K562 (cell line): ENCODE measurements around the gene TSGA10. TPM values are rescaled to one million over a fixed set of nuclear protein-coding genes. Genes with fewer than 3 reads are reported as not detected.

Experiments used
- ATAC-seq: fragments of 200-7000 bp; cut with Tn5 transposase; 3 replicates; pipeline ENCODE4 v1.9.1; 2020; ENCODE audit warnings: moderate library complexity
- BruUV-seq: library from RNA; stranded (reverse); fragments of 400-500 nt; replicated peaks from 2 replicates; lab custom pipeline; 2021; lab: Mats Ljungman, UMichigan
- CTCF ChIA-PET: fragments of 300-600 bp; formaldehyde crosslinking; extraction: SDS; loops from one replicate; lab custom pipeline; 2021; ENCODE audit warnings: low intra/inter-chr PET ratio; lab: Yijun Ruan, JAX
- POLR2A ChIA-PET: fragments of 300-600, 350-650 bp; sonication (Branson Sonifier 250); formaldehyde crosslinking; extraction: SDS; loops from one replicate; lab custom pipeline; 2021; ENCODE audit warnings: antibody characterized with exemption, inconsistent platforms; lab: Yijun Ruan, JAX
- DNase-seq, 4 experiments: peaks; one replicate each; pipeline versions ENCODE4 v3.0.0 to v3.0.0-alpha.2; 2011 to 2018; ENCODE audit warnings: low spot score in 3 of 4, mixed read lengths in 3 of 4; ENCODE audit errors: extremely low read depth in 1 of 4
- FAIRE-seq: peaks from 2 replicates; lab custom pipeline; 2011; peaks lifted over from hg19 to GRCh38; lab: Jason Lieb, UNC
- H2AFZ ChIP-seq: 2 replicates; pipeline ENCODE4 v1.6.0; 2011; ENCODE audit warnings: low read depth, low read length, control low read depth, inconsistent platforms
- H3K27ac ChIP-seq: fragments of 200-600 bp; 3 replicates; pipeline ENCODE4 v1.8.0; 2011; ENCODE audit warnings: low read depth, mild to moderate bottlenecking, control low read depth, inconsistent platforms, low read length, moderate library complexity, mixed read lengths; ENCODE audit errors: extremely low read depth
- H3K27me3 ChIP-seq, 2 experiments: fragments of 300-600 bp in 1 of 2; 2 replicates in 1 of 2; 3 replicates in 1 of 2; pipeline versions ENCODE4 v1.6.0 to v1.8.0; 2011; ENCODE audit warnings: inconsistent platforms in 2 of 2, low read length in 2 of 2, mild to moderate bottlenecking in 1 of 2, mixed read lengths in 1 of 2, moderate library complexity in 1 of 2; ENCODE audit not compliant: control insufficient read depth in 2 of 2, insufficient read depth in 2 of 2
- H3K36me3 ChIP-seq: fragments of 300-600 bp; 3 replicates; pipeline ENCODE4 v1.8.0; 2011; ENCODE audit warnings: mild to moderate bottlenecking, low read length, inconsistent platforms; ENCODE audit not compliant: control insufficient read depth, insufficient read depth
- H3K4me1 ChIP-seq, 2 experiments: fragments of 200-600 bp in 1 of 2; replicated peaks in 1 of 2; 2 replicates in 1 of 2; 3 replicates in 1 of 2; pipeline versions ENCODE4 v1.5.1 to v1.8.0; 2011; ENCODE audit warnings: inconsistent platforms in 2 of 2, low read length in 2 of 2, mild to moderate bottlenecking in 1 of 2, mixed read lengths in 1 of 2, moderate library complexity in 1 of 2; ENCODE audit not compliant: control insufficient read depth in 2 of 2, insufficient read depth in 2 of 2
- H3K4me2 ChIP-seq: 2 replicates; pipeline ENCODE4 v1.6.1; 2011; ENCODE audit warnings: low read length, control low read depth, inconsistent platforms, mixed read lengths; ENCODE audit not compliant: insufficient read depth
- H3K4me3 ChIP-seq: fragments of 200-600 bp; sonication (generic), shearing (Covaris generic); 2 replicates; pipeline ENCODE4 v1.5.1; 2016; ENCODE audit warnings: control low read depth, inconsistent platforms
- H3K79me2 ChIP-seq: fragments of 200-600 bp; 3 replicates; pipeline ENCODE4 v1.8.0; 2011; ENCODE audit warnings: low read length, inconsistent platforms; ENCODE audit not compliant: control insufficient read depth, insufficient read depth
- H3K9ac ChIP-seq, 2 experiments: 2 replicates each; pipeline versions ENCODE4 v1.6.0 to v1.6.1; 2011; ENCODE audit warnings: low read depth in 2 of 2, low read length in 2 of 2, control low read depth in 1 of 2, inconsistent platforms in 1 of 2, mild to moderate bottlenecking in 1 of 2, mixed read lengths in 1 of 2; ENCODE audit not compliant: insufficient read depth in 1 of 2
- H3K9me1 ChIP-seq: one replicate; pipeline ENCODE4 v1.6.0; 2011; ENCODE audit warnings: inconsistent platforms, mild to moderate bottlenecking, low read length, moderate library complexity; ENCODE audit not compliant: control insufficient read depth, insufficient read depth
- H3K9me3 ChIP-seq: replicated peaks from 2 replicates; pipeline ENCODE4 v1.5.1; 2011; ENCODE audit warnings: low read depth, low read length, inconsistent platforms; ENCODE audit not compliant: control insufficient read depth, insufficient read depth
- H4K20me1 ChIP-seq: replicated peaks from 2 replicates; pipeline ENCODE4 v1.6.1; 2011; ENCODE audit warnings: low read length, inconsistent platforms, mixed read lengths; ENCODE audit not compliant: control insufficient read depth, insufficient read depth
- BMI1 ChIP-seq: fragments of 150-350 bp; IDR thresholded peaks from 2 replicates; pipeline ENCODE4 v1.6.1; 2014; ENCODE audit warnings: low read length
- HEY1 ChIP-seq: fragments of 250-450 bp; sonication (Bioruptor Pico); IDR thresholded peaks from 2 replicates; pipeline ENCODE4 v1.5.0; 2020; ENCODE audit warnings: mild to moderate bottlenecking, moderate library complexity, borderline replicate concordance
- WGBS: fragments of 100-300 bp; shearing (Covaris generic); methylation state at CpG from one replicate; pipeline ENCODE4 v1.1.6; 2016; ENCODE audit warnings: low coverage, mixed read lengths; ENCODE audit not compliant: insufficient coverage; ENCODE audit errors: missing lambda C conversion rate; 5-methylcytosine and 5-hydroxymethylcytosine counted together
- in situ Hi-C: fragments of 300-500 bp; cut with MboI; formaldehyde crosslinking; loops from 4 replicates; pipeline ENCODE4 v1.15.0; 2018; ENCODE audit warnings: inconsistent platforms, mixed read lengths
- intact Hi-C: fragments of 100-400 bp; cut with micrococcal nuclease; formaldehyde crosslinking; loops from 2 replicates; pipeline ENCODE4 v1.14.2; 2022
- polyA plus RNA-seq, 8 experiments: library from polyadenylated mRNA; depleted of rRNA in 4 of 8; stranded (reverse) in 5 of 8; unstranded in 3 of 8; fragments of >200 nt; fragmentation: Nextera tagmentation in 2 of 8; fragmentation: Illumina TruSeq in 1 of 8; extraction: Ambion mirVana in 2 of 8; extraction: Trizol in 1 of 8; gene quantifications; 2 replicates each; pipeline versions ENCODE4 v1.2.1 to v1.2.3, GENCODE V29; 2011 to 2014; ENCODE audit warnings: inconsistent platforms in 1 of 8, missing spikeins in 1 of 8
- total RNA-seq, 7 experiments: library from RNA; depleted of rRNA in 6 of 7; stranded (reverse); fragments of >200 nt in 6 of 7; fragmentation: Illumina TruSeq in 2 of 7; extraction: Trizol in 2 of 7; gene quantifications; 2 replicates each; pipeline versions ENCODE4 v1.2.1 to v1.2.3, GENCODE V29; 2011 to 2021; ENCODE audit warnings: low replicate concordance in 1 of 7
- TF ChIP-seq, protein P1 (sequence below): fragments of 200-800 bp; sonication (Bioruptor generic); IDR thresholded peaks from 2 replicates; pipeline ENCODE4 v1.6.1; 2017; ENCODE audit warnings: missing genetic modification characterization, missing compliant biosample characterization
- TF ChIP-seq, protein P2 (sequence below), 2 experiments: fragments of 450-650 bp; formaldehyde crosslinking in 1 of 2; IDR thresholded peaks; 2 replicates each; pipeline versions ENCODE4 v1.4.0 to v1.6.1; 2014 to 2020; ENCODE audit warnings: mild to moderate bottlenecking in 2 of 2, borderline replicate concordance in 1 of 2, low read depth in 1 of 2

Gene TSGA10
- total and polyA plus RNA-seq, 9 of the 15 experiments (the other 6 are each of a cell fraction or from before 2014, with no cell fraction given): 2.1 to 11.3 (median 3.2) TPM

DNA sequence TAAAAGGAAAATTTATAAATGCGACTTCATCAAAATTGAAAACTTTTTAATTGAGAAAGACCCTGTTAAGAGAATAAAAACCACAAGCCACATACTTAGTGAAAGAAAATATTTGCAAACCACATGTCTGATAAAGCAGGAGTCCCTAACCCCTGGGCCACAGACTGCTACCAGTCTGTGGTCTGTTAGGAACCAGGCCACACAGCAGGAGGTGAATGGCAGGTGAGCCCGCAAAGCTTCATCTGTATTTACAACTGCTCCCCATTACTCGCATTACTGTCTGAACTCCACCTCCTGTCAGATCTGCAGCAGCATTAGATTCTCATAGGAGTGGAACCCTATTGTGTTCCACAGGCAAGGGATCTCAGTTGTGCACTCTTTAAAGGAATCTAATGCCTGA is 123.3 kb downstream of the TSGA10 start (continued):
- TF ChIP-seq, protein P1, sequence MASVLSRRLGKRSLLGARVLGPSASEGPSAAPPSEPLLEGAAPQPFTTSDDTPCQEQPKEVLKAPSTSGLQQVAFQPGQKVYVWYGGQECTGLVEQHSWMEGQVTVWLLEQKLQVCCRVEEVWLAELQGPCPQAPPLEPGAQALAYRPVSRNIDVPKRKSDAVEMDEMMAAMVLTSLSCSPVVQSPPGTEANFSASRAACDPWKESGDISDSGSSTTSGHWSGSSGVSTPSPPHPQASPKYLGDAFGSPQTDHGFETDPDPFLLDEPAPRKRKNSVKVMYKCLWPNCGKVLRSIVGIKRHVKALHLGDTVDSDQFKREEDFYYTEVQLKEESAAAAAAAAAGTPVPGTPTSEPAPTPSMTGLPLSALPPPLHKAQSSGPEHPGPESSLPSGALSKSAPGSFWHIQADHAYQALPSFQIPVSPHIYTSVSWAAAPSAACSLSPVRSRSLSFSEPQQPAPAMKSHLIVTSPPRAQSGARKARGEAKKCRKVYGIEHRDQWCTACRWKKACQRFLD: no peak
- TF ChIP-seq HEY1 (CRISPR knock-in tag): no peak

DNA sequence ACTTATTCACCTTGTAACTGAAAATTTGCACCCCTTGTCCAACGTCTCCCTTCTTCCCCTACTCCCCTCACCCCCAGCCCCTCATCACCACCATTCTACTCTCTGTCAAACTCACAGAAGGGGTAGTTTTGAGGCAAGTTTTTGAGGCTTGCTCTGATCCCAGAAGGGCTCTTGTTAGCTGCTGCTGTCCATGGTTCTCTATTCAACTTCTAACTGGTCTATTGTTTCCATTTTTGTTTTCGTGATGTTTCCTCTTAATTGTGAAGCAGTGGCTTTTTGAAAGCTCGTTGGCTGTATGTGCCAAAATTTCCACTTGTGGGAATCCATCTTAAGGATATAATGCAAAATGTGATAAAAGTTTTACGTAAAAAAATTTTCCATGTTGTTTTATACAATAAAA is 126.2 kb downstream of the TSGA10 start:
- ChIA-PET CTCF (no interaction called here), POLR2A (no interaction called here)
- BruUV-seq: no TSS peak
- 0% methylated on average over 4 of the region's 4 CpGs for WGBS
- Histone ChIP-seq H3K9ac (no peak overlapping the region), H3K4me2 (no peak overlapping the region), H3K36me3 (no peaks in the 10 kb centered on the region), H3K9me3 (no peaks in the 10 kb centered on the region), H3K79me2 (no peaks in the 10 kb centered on the region), H2AFZ (no peak overlapping the region), H3K9me1 (no peaks in the 10 kb centered on the region), H3K4me1 (no peaks in the 10 kb centered on the region), H3K27me3 (peaks cover 0 to 3% of the 10 kb centered on the region in 2 experiments; a peak in 4 of 5 replicates), H3K27ac (no peak overlapping the region), H4K20me1 (no peaks in the 10 kb centered on the region), H3K4me3 (no peak overlapping the region)
- in situ Hi-C loops (no loop called here), intact Hi-C loops (no loop called here)
- no peak for DNase-seq
- no peak for ATAC-seq
- no peak for FAIRE-seq
- TF ChIP-seq BMI1: no peak
- TF ChIP-seq, protein P2, sequence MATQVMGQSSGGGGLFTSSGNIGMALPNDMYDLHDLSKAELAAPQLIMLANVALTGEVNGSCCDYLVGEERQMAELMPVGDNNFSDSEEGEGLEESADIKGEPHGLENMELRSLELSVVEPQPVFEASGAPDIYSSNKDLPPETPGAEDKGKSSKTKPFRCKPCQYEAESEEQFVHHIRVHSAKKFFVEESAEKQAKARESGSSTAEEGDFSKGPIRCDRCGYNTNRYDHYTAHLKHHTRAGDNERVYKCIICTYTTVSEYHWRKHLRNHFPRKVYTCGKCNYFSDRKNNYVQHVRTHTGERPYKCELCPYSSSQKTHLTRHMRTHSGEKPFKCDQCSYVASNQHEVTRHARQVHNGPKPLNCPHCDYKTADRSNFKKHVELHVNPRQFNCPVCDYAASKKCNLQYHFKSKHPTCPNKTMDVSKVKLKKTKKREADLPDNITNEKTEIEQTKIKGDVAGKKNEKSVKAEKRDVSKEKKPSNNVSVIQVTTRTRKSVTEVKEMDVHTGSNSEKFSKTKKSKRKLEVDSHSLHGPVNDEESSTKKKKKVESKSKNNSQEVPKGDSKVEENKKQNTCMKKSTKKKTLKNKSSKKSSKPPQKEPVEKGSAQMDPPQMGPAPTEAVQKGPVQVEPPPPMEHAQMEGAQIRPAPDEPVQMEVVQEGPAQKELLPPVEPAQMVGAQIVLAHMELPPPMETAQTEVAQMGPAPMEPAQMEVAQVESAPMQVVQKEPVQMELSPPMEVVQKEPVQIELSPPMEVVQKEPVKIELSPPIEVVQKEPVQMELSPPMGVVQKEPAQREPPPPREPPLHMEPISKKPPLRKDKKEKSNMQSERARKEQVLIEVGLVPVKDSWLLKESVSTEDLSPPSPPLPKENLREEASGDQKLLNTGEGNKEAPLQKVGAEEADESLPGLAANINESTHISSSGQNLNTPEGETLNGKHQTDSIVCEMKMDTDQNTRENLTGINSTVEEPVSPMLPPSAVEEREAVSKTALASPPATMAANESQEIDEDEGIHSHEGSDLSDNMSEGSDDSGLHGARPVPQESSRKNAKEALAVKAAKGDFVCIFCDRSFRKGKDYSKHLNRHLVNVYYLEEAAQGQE (IDR thresholded peaks at IDR 0.05; ENCODE audit: borderline replicate concordance): peak; percentile 19; the same call in 1 of the 2 replicates
- TF ChIP-seq, protein P2 (CRISPR knock-in tag; IDR thresholded peaks at IDR 0.05; ENCODE audit: low read depth): no peak
